Suprapubic skin (tissue), 3 donors: ENCODE results near the gene RPL10A.

ENCODE experiments used
- CTCF ChIP-seq, 2 donors: fragments of 200-600 bp in 1 of 2; fragments of 450-650 bp in 1 of 2; sonication (generic) in 1 of 2; IDR thresholded peaks; one replicate each; pipeline ENCODE4 v1.5.1; 2016 to 2019; ENCODE audit warnings: antibody characterized with exemption in 2 of 2, mild to moderate bottlenecking in 1 of 2, moderate library complexity in 1 of 2
- EP300 ChIP-seq: sonication (generic); formaldehyde crosslinking; IDR thresholded peaks from one replicate; pipeline ENCODE4 v1.6.1; 2017; ENCODE audit warnings: antibody characterized with exemption
- POLR2A ChIP-seq, 2 donors: fragments of 450-650 bp; IDR thresholded peaks; one replicate each; pipeline ENCODE4 v1.6.1; 2017; ENCODE audit warnings: antibody characterized with exemption in 2 of 2, mild to moderate bottlenecking in 2 of 2, moderate library complexity in 2 of 2

GRCh38 chr6:35490821-35491557 lies 22.8 kb downstream of the RPL10A start:
- TF ChIP-seq CTCF (IDR thresholded peaks at IDR 0.05) = no peak
- no peak for TF ChIP-seq EP300
- no peak for TF ChIP-seq POLR2A (IDR thresholded peaks at IDR 0.05)
